ENCODE measurements around the gene FHOD3.

The FHOD3 gene

GRCh38 chr18:36590621-36591580 is 293.4 kb downstream of the FHOD3 start:
- no peak for TF ChIP-seq CTCF (IDR thresholded peaks at IDR 0.05; ENCODE audit: low read depth, low read length, missing control alignments)
- no peak overlapping the region for H3K4me3 ChIP-seq (replicated peaks; ENCODE audit: low read depth, low read length)
- no peak for DNase-seq (ENCODE audit: extremely low read depth, low read depth)

GRCh38 chr18:36592282-36592681 is 294.8 kb downstream of the FHOD3 start:
- no peak for TF ChIP-seq CTCF (IDR thresholded peaks at IDR 0.05; ENCODE audit: low read depth, low read length, missing control alignments)
- no peak for DNase-seq (ENCODE audit: extremely low read depth, low read depth)
- no peak overlapping the region for H3K4me3 ChIP-seq (replicated peaks; ENCODE audit: low read depth, low read length)

- TF ChIP-seq CTCF (IDR thresholded peaks at IDR 0.05; ENCODE audit: low read depth, low read length, missing control alignments), result no peak
- no peak overlapping the region for H3K4me3 ChIP-seq (replicated peaks; ENCODE audit: low read depth, low read length)
- no peak for DNase-seq (ENCODE audit: extremely low read depth, low read depth)
Observed at GRCh38 chr18:36593001-36593400, 295.5 kb downstream of the FHOD3 start.

- H3K4me3 ChIP-seq (replicated peaks; ENCODE audit: low read depth, low read length), result no peak overlapping the region
- no peak for TF ChIP-seq CTCF (IDR thresholded peaks at IDR 0.05; ENCODE audit: low read depth, low read length, missing control alignments)
- no peak for DNase-seq (ENCODE audit: extremely low read depth, low read depth)
Observed at GRCh38 chr18:36593641-36594040, 296.1 kb downstream of the FHOD3 start.

- H3K4me3 ChIP-seq (replicated peaks; ENCODE audit: low read depth, low read length), result no peak overlapping the region
- TF ChIP-seq CTCF (IDR thresholded peaks at IDR 0.05; ENCODE audit: low read depth, low read length, missing control alignments), result no peak
- DNase-seq (ENCODE audit: extremely low read depth, low read depth), result no peak
Observed at GRCh38 chr18:36594621-36595020, 297.1 kb downstream of the FHOD3 start.

GRCh38 chr18:36595046-36595817 is 297.7 kb downstream of the FHOD3 start:
- no peak for DNase-seq (ENCODE audit: extremely low read depth, low read depth)
- TF ChIP-seq CTCF (IDR thresholded peaks at IDR 0.05; ENCODE audit: low read depth, low read length, missing control alignments), result no peak
- no peak overlapping the region for H3K4me3 ChIP-seq (replicated peaks; ENCODE audit: low read depth, low read length)

Data from HFF-Myc (cell line).